ENCODE data around the gene MCM3AP.

MCM3AP gene

GRCh38 chr21:46325073-46325912 lies 39.9 kb upstream of the MCM3AP start:
- DNase-seq (ENCODE audit: extremely low spot score) = peak; percentile 71
- ChIA-PET POLR2A (interaction anchor here (0.7 to 1.0 kb wide), 3 partner anchors 40 to 352 kb away, joined by 3 to 9 read pairs (median 5); partner anchors contain the start of genes MCM3AP, PRMT2 and YBEY), CTCF (interaction anchor here (1.0 kb wide), 1 partner anchor 182 kb away, joined by 6 read pairs; no protein-coding TSS in a partner anchor)
- TF ChIP-seq LEF1 (IDR thresholded peaks at IDR 0.05; ENCODE audit: borderline replicate concordance) (no peak), ZNF384 (IDR thresholded peaks at IDR 0.05) (no peak), FOXK2 (IDR thresholded peaks at IDR 0.05) (no peak), ELF4 (IDR thresholded peaks at IDR 0.05) (no peak), PKNOX1 (IDR thresholded peaks at IDR 0.05) (no peak), FOXM1 (IDR thresholded peaks at IDR 0.05; ENCODE audit: borderline replicate concordance) (no peak), CTBP1 (IDR thresholded peaks at IDR 0.05; ENCODE audit: borderline replicate concordance) (no peak), L3MBTL2 (conservative IDR thresholded peaks at IDR 0.05) (no peak; the same call in 1 of the 2 replicates), TARDBP (IDR thresholded peaks at IDR 0.05) (no peak), BHLHE40 (IDR thresholded peaks at IDR 0.05; ENCODE audit: borderline replicate concordance) (no peak), ARNT (IDR thresholded peaks at IDR 0.05) (no peak), NFRKB (IDR thresholded peaks at IDR 0.05) (no peak), HDGF (IDR thresholded peaks at IDR 0.05; ENCODE audit: borderline replicate concordance) (no peak)

- DNase-seq (ENCODE audit: extremely low spot score) = peak; percentile 99
- ChIA-PET POLR2A (interaction anchor here (1.0 kb wide), 2 partner anchors 39 to 352 kb away, joined by 3 to 9 read pairs; partner anchors contain the start of genes MCM3AP and YBEY), CTCF (interaction anchor here (1.0 kb wide), 1 partner anchor 181 kb away, joined by 6 read pairs; no protein-coding TSS in a partner anchor)
- TF ChIP-seq TARDBP (IDR thresholded peaks at IDR 0.05) (no peak), ARNT (IDR thresholded peaks at IDR 0.05) (no peak), ELF4 (IDR thresholded peaks at IDR 0.05) (no peak), SUZ12 (IDR thresholded peaks at IDR 0.05) (no peak), SP1 (IDR thresholded peaks at IDR 0.05) (no peak), BHLHE40 (IDR thresholded peaks at IDR 0.05; ENCODE audit: borderline replicate concordance) (no peak), FOXA1 (IDR thresholded peaks at IDR 0.05) (no peak), HDGF (IDR thresholded peaks at IDR 0.05; ENCODE audit: borderline replicate concordance) (no peak)
Observed at GRCh38 chr21:46324390-46325072, 39.1 kb upstream of the MCM3AP start.

DNA sequence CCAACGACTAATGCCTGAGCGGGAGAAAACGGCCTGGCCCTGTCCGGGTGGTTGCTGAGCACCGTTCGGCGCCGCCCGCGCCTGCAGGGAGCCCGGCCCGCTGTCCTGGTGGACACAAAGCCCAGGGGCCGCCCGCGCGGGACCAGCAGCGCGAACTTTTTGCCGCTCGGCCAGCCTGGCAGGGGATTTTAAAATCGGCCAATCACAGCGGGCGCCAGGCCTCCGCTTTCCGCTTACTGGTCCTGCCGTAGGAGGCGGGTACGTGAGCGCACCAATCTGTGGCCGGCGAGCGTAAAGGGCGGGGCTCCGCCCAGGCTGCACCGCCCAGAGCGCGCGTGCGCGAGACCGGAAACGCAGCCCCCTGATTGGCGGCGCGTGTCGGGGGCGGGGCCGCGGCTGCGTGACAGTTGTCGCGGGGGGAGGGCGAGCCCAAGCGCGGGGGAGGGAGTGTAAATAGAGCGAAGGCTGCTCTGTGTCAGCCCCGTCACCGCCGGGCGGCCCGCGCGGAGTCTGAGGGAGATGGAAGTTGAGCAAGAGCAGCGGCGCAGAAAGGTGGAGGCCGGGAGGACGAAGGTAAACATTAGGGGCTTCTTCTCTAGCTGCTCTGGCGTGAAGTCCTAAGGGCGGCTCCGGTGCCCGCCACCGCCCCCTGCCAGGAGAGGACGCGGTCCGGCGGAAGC lies 38.4 kb upstream of the MCM3AP start, which contains the start of the genes C21orf58 and PCNT:
TSS of gene C21orf58 (minus strand) at position 161 of the 680 bp plus-strand sequence. CDS start 1,132 bp downstream, outside the sequence.
TSS of gene PCNT (plus strand) at position 447 of the 680 bp plus-strand sequence. CDS start at position 520, 73 bp downstream.
- DNase-seq (ENCODE audit: extremely low spot score) = peak; percentile 99
- POLR2A ChIA-PET = interaction anchor here (1.2 to 2.7 kb wide), 3 partner anchors 11 to 312 kb away, joined by 4 to 12 read pairs (median 9); partner anchors contain the start of genes MCM3AP and YBEY
- TF ChIP-seq FOXK2 (IDR thresholded peaks at IDR 0.05) = no peak
- no peak for TF ChIP-seq SUZ12 (IDR thresholded peaks at IDR 0.05)
- TF ChIP-seq PKNOX1 (IDR thresholded peaks at IDR 0.05) = peak; percentile 93
- TF ChIP-seq HDGF (IDR thresholded peaks at IDR 0.05; ENCODE audit: borderline replicate concordance) = no peak
- TF ChIP-seq ELF4 (IDR thresholded peaks at IDR 0.05) = peak; percentile 48; the same call in 1 of the 2 replicates
- TF ChIP-seq FOXA1 (IDR thresholded peaks at IDR 0.05) = no peak
- no peak for TF ChIP-seq ARNT (IDR thresholded peaks at IDR 0.05)
- no peak for TF ChIP-seq TARDBP (IDR thresholded peaks at IDR 0.05)
- no peak for TF ChIP-seq NFRKB (IDR thresholded peaks at IDR 0.05)
- no peak for TF ChIP-seq CTBP1 (IDR thresholded peaks at IDR 0.05; ENCODE audit: borderline replicate concordance)
- peak; percentile 72; the same call in 1 of the 2 replicates for TF ChIP-seq L3MBTL2 (conservative IDR thresholded peaks at IDR 0.05)
- TF ChIP-seq FOXM1 (IDR thresholded peaks at IDR 0.05; ENCODE audit: borderline replicate concordance) = peak; percentile 50; the same call in 1 of the 2 replicates
- no peak for TF ChIP-seq ZNF384 (IDR thresholded peaks at IDR 0.05)
- peak; percentile 14; the same call in 1 of the 2 replicates for TF ChIP-seq LEF1 (IDR thresholded peaks at IDR 0.05; ENCODE audit: borderline replicate concordance)
- no peak for TF ChIP-seq BHLHE40 (IDR thresholded peaks at IDR 0.05; ENCODE audit: borderline replicate concordance)
- no peak; the same call in 1 of the 2 replicates for TF ChIP-seq SP1 (IDR thresholded peaks at IDR 0.05)
- CTCF ChIA-PET = no interaction called here

DNA sequence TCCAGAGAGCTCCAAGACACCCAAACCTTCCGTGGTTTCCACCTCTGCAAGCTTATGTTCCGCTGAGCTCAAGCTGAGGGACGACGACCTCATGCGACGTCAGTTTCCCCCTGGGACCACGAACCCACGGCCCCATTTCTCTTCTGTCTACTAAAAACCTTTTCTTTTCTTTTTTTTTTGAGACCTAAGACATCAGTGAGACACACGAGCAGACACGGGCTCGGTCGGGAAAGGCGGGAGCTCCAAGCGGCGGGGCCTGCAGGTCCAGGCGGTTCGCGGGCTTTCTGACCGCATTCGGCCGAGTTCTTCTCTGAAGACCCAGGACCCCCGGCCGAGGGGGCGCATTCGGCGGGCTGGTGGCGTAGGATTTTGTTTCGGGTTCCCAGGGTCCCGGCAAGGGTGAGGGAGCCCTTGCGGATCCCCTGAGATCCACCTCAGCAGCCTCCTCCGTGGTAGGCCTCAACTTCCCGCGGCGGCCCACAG lies 37.9 kb upstream of the MCM3AP start:
- CTCF ChIA-PET = no interaction called here
- POLR2A ChIA-PET = interaction anchor here (0.6 to 2.7 kb wide), 7 partner anchors 8 to 313 kb away, joined by 3 to 12 read pairs (median 4); partner anchors contain the start of genes MCM3AP and YBEY
- TF ChIP-seq ARNT (IDR thresholded peaks at IDR 0.05) (no peak), NFRKB (IDR thresholded peaks at IDR 0.05) (no peak), PKNOX1 (IDR thresholded peaks at IDR 0.05) (no peak), FOXK2 (IDR thresholded peaks at IDR 0.05) (no peak), SP1 (IDR thresholded peaks at IDR 0.05) (no peak), CTBP1 (IDR thresholded peaks at IDR 0.05; ENCODE audit: borderline replicate concordance) (no peak), LEF1 (IDR thresholded peaks at IDR 0.05; ENCODE audit: borderline replicate concordance) (no peak), TARDBP (IDR thresholded peaks at IDR 0.05) (no peak), ELF4 (IDR thresholded peaks at IDR 0.05) (no peak), FOXM1 (IDR thresholded peaks at IDR 0.05; ENCODE audit: borderline replicate concordance) (no peak), BHLHE40 (IDR thresholded peaks at IDR 0.05; ENCODE audit: borderline replicate concordance) (no peak), L3MBTL2 (conservative IDR thresholded peaks at IDR 0.05) (no peak; the same call in 1 of the 2 replicates), HDGF (IDR thresholded peaks at IDR 0.05; ENCODE audit: borderline replicate concordance) (no peak), SUZ12 (IDR thresholded peaks at IDR 0.05) (no peak), ZNF384 (IDR thresholded peaks at IDR 0.05) (no peak), FOXA1 (IDR thresholded peaks at IDR 0.05) (no peak)
- DNase-seq (ENCODE audit: extremely low spot score) = peak; percentile 16
